ENCODE results near the gene CAMTA1.

Gene CAMTA1

GRCh38 chr1:7398982-7399381, 613.7 kb downstream of the CAMTA1 start:
- H3K4me1 ChIP-seq (ENCODE audit: insufficient read depth, low read length): no peaks in the 10 kb centered on the region
- TF ChIP-seq, protein P1, sequence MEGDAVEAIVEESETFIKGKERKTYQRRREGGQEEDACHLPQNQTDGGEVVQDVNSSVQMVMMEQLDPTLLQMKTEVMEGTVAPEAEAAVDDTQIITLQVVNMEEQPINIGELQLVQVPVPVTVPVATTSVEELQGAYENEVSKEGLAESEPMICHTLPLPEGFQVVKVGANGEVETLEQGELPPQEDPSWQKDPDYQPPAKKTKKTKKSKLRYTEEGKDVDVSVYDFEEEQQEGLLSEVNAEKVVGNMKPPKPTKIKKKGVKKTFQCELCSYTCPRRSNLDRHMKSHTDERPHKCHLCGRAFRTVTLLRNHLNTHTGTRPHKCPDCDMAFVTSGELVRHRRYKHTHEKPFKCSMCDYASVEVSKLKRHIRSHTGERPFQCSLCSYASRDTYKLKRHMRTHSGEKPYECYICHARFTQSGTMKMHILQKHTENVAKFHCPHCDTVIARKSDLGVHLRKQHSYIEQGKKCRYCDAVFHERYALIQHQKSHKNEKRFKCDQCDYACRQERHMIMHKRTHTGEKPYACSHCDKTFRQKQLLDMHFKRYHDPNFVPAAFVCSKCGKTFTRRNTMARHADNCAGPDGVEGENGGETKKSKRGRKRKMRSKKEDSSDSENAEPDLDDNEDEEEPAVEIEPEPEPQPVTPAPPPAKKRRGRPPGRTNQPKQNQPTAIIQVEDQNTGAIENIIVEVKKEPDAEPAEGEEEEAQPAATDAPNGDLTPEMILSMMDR (IDR thresholded peaks at IDR 0.05; ENCODE audit: borderline replicate concordance, extremely low read depth, low read length, poor library complexity, severe bottlenecking): no peak
- TF ChIP-seq EZH2 (IDR thresholded peaks at IDR 0.05; ENCODE audit: borderline replicate concordance, low read depth, low read length, severe bottlenecking): no peak
- no peak overlapping the region for H3K9ac ChIP-seq (ENCODE audit: low read depth, low read length)
- ATAC-seq (ENCODE audit: insufficient read depth, low read depth) (no peak), DNase-seq (no peak)
- no peaks in the 10 kb centered on the region for H3K27me3 ChIP-seq (ENCODE audit: insufficient read depth, low read length, poor library complexity)
- H3K27ac ChIP-seq (ENCODE audit: low read length): no peak overlapping the region
- H3K4me3 ChIP-seq (ENCODE audit: low read depth in 1 of 2, low read length in 2 of 2): no peak overlapping the region
- no peaks in the 10 kb centered on the region for H3K36me3 ChIP-seq (ENCODE audit: insufficient read depth, low read length)
- H4K20me1 ChIP-seq (ENCODE audit: insufficient read depth, low read length): no peaks in the 10 kb centered on the region
- no peak overlapping the region for H2AFZ ChIP-seq (ENCODE audit: low read depth, low read length)
- H3K9me3 ChIP-seq (ENCODE audit: insufficient read depth, low read length, severe bottlenecking): peaks cover 7% of the 10 kb centered on the region
- no peaks in the 10 kb centered on the region for H3K79me2 ChIP-seq (ENCODE audit: insufficient read depth, low read length)
- no peak overlapping the region for H3K4me2 ChIP-seq (ENCODE audit: insufficient read depth, low read length)

DNA sequence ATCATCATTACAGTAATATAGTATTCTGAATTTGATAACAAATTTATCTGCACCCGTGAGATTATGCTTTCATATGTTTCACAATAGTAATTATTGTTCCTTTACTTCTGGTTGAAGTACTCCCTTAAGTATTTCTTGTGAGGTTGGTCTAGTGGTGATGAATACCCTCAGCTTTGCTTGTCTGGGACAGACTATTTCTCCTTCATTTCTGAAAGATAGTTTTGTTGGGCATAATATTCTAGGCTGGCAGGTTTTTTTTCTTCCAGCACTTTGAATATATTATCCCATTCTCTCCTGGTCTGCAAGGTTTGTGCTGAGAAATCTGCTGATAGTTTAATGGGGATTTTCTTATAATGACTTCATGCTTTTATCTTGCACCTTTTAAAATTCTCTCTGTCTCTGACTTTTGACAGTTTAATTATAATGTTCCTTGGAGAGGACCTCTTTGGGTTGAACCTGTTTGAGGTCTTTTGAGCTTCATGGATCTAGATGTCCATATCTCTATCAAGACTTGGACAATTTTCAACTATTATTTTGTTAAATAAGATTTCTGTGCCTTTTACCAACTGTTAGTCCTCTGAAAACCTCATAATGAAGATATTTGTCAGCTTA, 614.4 kb downstream of the CAMTA1 start:
- Histone ChIP-seq H2AFZ (ENCODE audit: low read depth, low read length) (no peak overlapping the region), H4K20me1 (ENCODE audit: insufficient read depth, low read length) (no peaks in the 10 kb centered on the region), H3K4me3 (ENCODE audit: low read depth in 1 of 2, low read length in 2 of 2) (no peak overlapping the region), H3K9me3 (ENCODE audit: insufficient read depth, low read length, severe bottlenecking) (peaks cover 7% of the 10 kb centered on the region), H3K4me2 (ENCODE audit: insufficient read depth, low read length) (no peak overlapping the region), H3K27ac (ENCODE audit: low read length) (no peak overlapping the region), H3K36me3 (ENCODE audit: insufficient read depth, low read length) (no peaks in the 10 kb centered on the region), H3K27me3 (ENCODE audit: insufficient read depth, low read length, poor library complexity) (no peaks in the 10 kb centered on the region), H3K9ac (ENCODE audit: low read depth, low read length) (no peak overlapping the region), H3K79me2 (ENCODE audit: insufficient read depth, low read length) (no peaks in the 10 kb centered on the region), H3K4me1 (ENCODE audit: insufficient read depth, low read length) (no peaks in the 10 kb centered on the region)
- ATAC-seq (ENCODE audit: insufficient read depth, low read depth) (no peak), DNase-seq (no peak)
- TF ChIP-seq EZH2 (IDR thresholded peaks at IDR 0.05; ENCODE audit: borderline replicate concordance, low read depth, low read length, severe bottlenecking): no peak
- TF ChIP-seq, protein P1 (IDR thresholded peaks at IDR 0.05; ENCODE audit: borderline replicate concordance, extremely low read depth, low read length, poor library complexity, severe bottlenecking): no peak

- DNase-seq (no peak), ATAC-seq (ENCODE audit: insufficient read depth, low read depth) (no peak)
- Histone ChIP-seq H3K79me2 (ENCODE audit: insufficient read depth, low read length) (no peaks in the 10 kb centered on the region), H3K9me3 (ENCODE audit: insufficient read depth, low read length, severe bottlenecking) (peaks cover 3% of the 10 kb centered on the region), H3K27me3 (ENCODE audit: insufficient read depth, low read length, poor library complexity) (no peaks in the 10 kb centered on the region), H3K4me1 (ENCODE audit: insufficient read depth, low read length) (no peaks in the 10 kb centered on the region), H3K4me3 (ENCODE audit: low read depth in 1 of 2, low read length in 2 of 2) (no peak overlapping the region), H3K4me2 (ENCODE audit: insufficient read depth, low read length) (no peak overlapping the region), H3K36me3 (ENCODE audit: insufficient read depth, low read length) (no peaks in the 10 kb centered on the region), H3K9ac (ENCODE audit: low read depth, low read length) (no peak overlapping the region), H4K20me1 (ENCODE audit: insufficient read depth, low read length) (no peaks in the 10 kb centered on the region), H3K27ac (ENCODE audit: low read length) (no peak overlapping the region), H2AFZ (ENCODE audit: low read depth, low read length) (no peak overlapping the region)
- TF ChIP-seq, protein P1 (IDR thresholded peaks at IDR 0.05; ENCODE audit: borderline replicate concordance, extremely low read depth, low read length, poor library complexity, severe bottlenecking): no peak
- TF ChIP-seq EZH2 (IDR thresholded peaks at IDR 0.05; ENCODE audit: borderline replicate concordance, low read depth, low read length, severe bottlenecking): no peak
Measured at GRCh38 chr1:7400566-7400965, 615.3 kb downstream of the CAMTA1 start.

Data from DND-41 (cell line).